SK-N-SH (cell line): Measurements from ENCODE around the gene ELN. TPM values are rescaled to one million over a fixed set of nuclear protein-coding genes. Genes with fewer than 3 reads are reported as not detected.

Source experiments
- CTCF ChIA-PET: fragments of 300-600, 350-600 bp; formaldehyde crosslinking; extraction: SDS; loops from one replicate; lab custom pipeline; 2021; lab: Yijun Ruan, JAX
- POLR2A ChIA-PET: fragments of 350-600 bp; sonication (Branson Sonifier 250); formaldehyde crosslinking; extraction: SDS; loops from one replicate; lab custom pipeline; 2020; ENCODE audit warnings: antibody characterized with exemption, inconsistent platforms; lab: Yijun Ruan, JAX
- DNase-seq: peaks from one replicate; pipeline ENCODE4 v3.0.0; 2012
- H2AFZ ChIP-seq: fragments of 200-600 bp; sonication (generic); 2 replicates; pipeline ENCODE4 v1.8.1; 2016; ENCODE audit warnings: antibody characterized with exemption, mild to moderate bottlenecking, low read depth
- H3F3A ChIP-seq: fragments of 200-600 bp; sonication (generic); replicated peaks from 2 replicates; pipeline ENCODE3; 2016; ENCODE audit warnings: antibody characterized with exemption, mild to moderate bottlenecking; ENCODE audit not compliant: insufficient read depth
- H3K27ac ChIP-seq, 2 experiments: fragments of 200-500 bp in 1 of 2; fragments of 200-600 bp in 1 of 2; sonication (Bioruptor generic) in 1 of 2; sonication (generic), shearing (Covaris generic) in 1 of 2; 2 replicates each; pipeline versions ENCODE4 v1.5.1 to v1.6.1; 2014 to 2016; ENCODE audit warnings: low read depth in 2 of 2, inconsistent platforms in 1 of 2, low read length in 1 of 2, mild to moderate bottlenecking in 1 of 2, mixed read lengths in 1 of 2
- H3K27me3 ChIP-seq: fragments of 200-600 bp; sonication (generic), shearing (Covaris generic); 2 replicates; pipeline ENCODE4 v1.6.1; 2016; ENCODE audit warnings: mixed run types; ENCODE audit not compliant: insufficient read depth
- H3K36me3 ChIP-seq, 2 experiments: fragments of 200-500 bp in 1 of 2; fragments of 200-600 bp in 1 of 2; sonication (Bioruptor generic) in 1 of 2; sonication (generic) in 1 of 2; replicated peaks in 1 of 2; 2 replicates each; pipeline versions ENCODE3 to v1.5.1; 2014 to 2016; ENCODE audit warnings: low read length in 1 of 2, mild to moderate bottlenecking in 1 of 2; ENCODE audit not compliant: insufficient read depth in 2 of 2, control insufficient read depth in 1 of 2
- H3K4me1 ChIP-seq, 2 experiments: fragments of 200-500 bp in 1 of 2; fragments of 200-600 bp in 1 of 2; sonication (Bioruptor generic) in 1 of 2; sonication (generic), shearing (Covaris generic) in 1 of 2; 2 replicates each; pipeline versions ENCODE4 v1.5.1 to v1.6.1; 2014 to 2016; ENCODE audit warnings: low read depth in 1 of 2, low read length in 1 of 2, mixed run types in 1 of 2; ENCODE audit not compliant: insufficient read depth in 2 of 2, control insufficient read depth in 1 of 2
- H3K4me2 ChIP-seq: fragments of 200-600 bp; sonication (generic), shearing (Covaris generic); 2 replicates; pipeline ENCODE4 v1.6.1; 2017; ENCODE audit warnings: mixed run types
- H3K4me3 ChIP-seq, 2 experiments: fragments of 200-500 bp in 1 of 2; fragments of 200-600 bp in 1 of 2; sonication (Bioruptor generic) in 1 of 2; sonication (generic), shearing (Covaris generic) in 1 of 2; 2 replicates each; pipeline versions ENCODE4 v1.5.1 to v1.8.1; 2014 to 2016; ENCODE audit warnings: low read depth in 2 of 2, inconsistent platforms in 1 of 2, low read length in 1 of 2, mild to moderate bottlenecking in 1 of 2, mixed read lengths in 1 of 2, moderate library complexity in 1 of 2
- H3K79me2 ChIP-seq: fragments of 200-600 bp; sonication (generic); 2 replicates; pipeline ENCODE4 v1.8.1; 2017; ENCODE audit warnings: mild to moderate bottlenecking; ENCODE audit not compliant: insufficient read depth
- H3K9ac ChIP-seq: fragments of 200-600 bp; sonication (generic); 2 replicates; pipeline ENCODE4 v1.6.1; 2017; ENCODE audit warnings: mixed run types
- H3K9me2 ChIP-seq: fragments of 200-600 bp; sonication (generic); 2 replicates; pipeline ENCODE4 v1.6.1; 2017; ENCODE audit warnings: mixed run types
- H3K9me3 ChIP-seq: fragments of 200-600 bp; sonication (generic); 2 replicates; pipeline ENCODE4 v1.6.1; 2017; ENCODE audit warnings: mixed run types, mild to moderate bottlenecking, moderate library complexity
- H4K20me1 ChIP-seq: fragments of 200-600 bp; sonication (generic); 2 replicates; pipeline ENCODE4 v1.6.1; 2017; ENCODE audit warnings: mild to moderate bottlenecking, mixed run types; ENCODE audit not compliant: insufficient read depth
- CHD2 ChIP-seq: fragments of 150-350 bp; IDR thresholded peaks from 2 replicates; pipeline ENCODE4 v1.6.1; 2018; ENCODE audit warnings: low read length; ENCODE audit not compliant: partially characterized antibody
- CTCF ChIP-seq: fragments of 200-600 bp; sonication (generic); IDR thresholded peaks from 2 replicates; pipeline ENCODE4 v1.6.1; 2017; ENCODE audit warnings: antibody characterized with exemption, mild to moderate bottlenecking, moderate library complexity
- EP300 ChIP-seq, 2 experiments: IDR thresholded peaks; 2 replicates each; pipeline versions ENCODE4 v1.4.0 to v1.6.1; 2012; ENCODE audit warnings: borderline replicate concordance in 1 of 2, low read depth in 1 of 2, low read length in 1 of 2
- FOSL2 ChIP-seq: IDR thresholded peaks from 2 replicates; pipeline ENCODE4 v1.4.0; 2012; ENCODE audit warnings: low read depth, mild to moderate bottlenecking, moderate library complexity, borderline replicate concordance
- FOXJ3 ChIP-seq: sonication (generic); formaldehyde crosslinking; IDR thresholded peaks from 2 replicates; pipeline ENCODE4 v1.5.1; 2020; ENCODE audit warnings: mild to moderate bottlenecking, missing genetic modification reagents
- GABPA ChIP-seq: IDR thresholded peaks from 2 replicates; pipeline ENCODE4 v1.4.0; 2012; ENCODE audit warnings: low read depth, mild to moderate bottlenecking
- GATA2 ChIP-seq: sonication (generic); formaldehyde crosslinking; IDR thresholded peaks from 2 replicates; pipeline ENCODE4 v1.5.0; 2020; ENCODE audit warnings: mild to moderate bottlenecking, missing genetic modification reagents
- IRF3 ChIP-seq: fragments of 150-350 bp; IDR thresholded peaks from 2 replicates; pipeline ENCODE4 v1.6.1; 2016; ENCODE audit warnings: mild to moderate bottlenecking, low read depth, low read length
- JUND ChIP-seq: IDR thresholded peaks from 2 replicates; pipeline ENCODE4 v1.4.0; 2012
- MXI1 ChIP-seq: IDR thresholded peaks from 2 replicates; pipeline ENCODE4 v1.6.1; 2012; ENCODE audit warnings: mild to moderate bottlenecking, low read depth, low read length, improper control_type of control experiment
- RAD21 ChIP-seq: IDR thresholded peaks from 2 replicates; pipeline ENCODE4 v1.6.1; 2012; ENCODE audit warnings: mild to moderate bottlenecking, low read length
- RCOR1 ChIP-seq: fragments of 150-350 bp; IDR thresholded peaks from 2 replicates; pipeline ENCODE4 v1.6.1; 2017; ENCODE audit warnings: antibody characterized with exemption, low read length
- REST ChIP-seq: IDR thresholded peaks from 2 replicates; pipeline ENCODE4 v1.6.1; 2012; ENCODE audit warnings: mild to moderate bottlenecking, low read depth, low read length, moderate library complexity
- RFX5 ChIP-seq: IDR thresholded peaks from 2 replicates; pipeline ENCODE4 v1.6.1; 2012; ENCODE audit warnings: mild to moderate bottlenecking, improper control_type of control experiment, low read length
- RXRA ChIP-seq: IDR thresholded peaks from 2 replicates; pipeline ENCODE4 v1.4.0; 2012; ENCODE audit warnings: low read depth, mild to moderate bottlenecking, borderline replicate concordance
- SMC3 ChIP-seq: IDR thresholded peaks from 2 replicates; pipeline ENCODE4 v1.6.1; 2012; ENCODE audit warnings: low read depth, low read length, improper control_type of control experiment
- YY1 ChIP-seq: IDR thresholded peaks from 2 replicates; pipeline ENCODE4 v1.4.0; 2012; ENCODE audit warnings: low read depth, mild to moderate bottlenecking
- WGBS: methylation state at CpG from one replicate; pipeline ENCODE4 v1.1.6; 2017; ENCODE audit warnings: low lambda C conversion rate; 5-methylcytosine and 5-hydroxymethylcytosine counted together
- polyA plus RNA-seq, 3 experiments: library from polyadenylated mRNA; depleted of rRNA; stranded (reverse); fragments of >200 nt; gene quantifications; 2 replicates each; pipeline ENCODE4 v1.2.3, GENCODE V29; 2012

ELN gene
- 8.9 and 12.5 TPM in 2 replicates for polyA plus RNA-seq (2012; rRNA removed)
- polyA plus RNA-seq (2012; cell fraction: cytosol; rRNA removed): 3.6 and 6.1 TPM in 2 replicates
- polyA plus RNA-seq (2012; cell fraction: nucleus; rRNA removed): 10.6 and 13.4 TPM in 2 replicates

DNA sequence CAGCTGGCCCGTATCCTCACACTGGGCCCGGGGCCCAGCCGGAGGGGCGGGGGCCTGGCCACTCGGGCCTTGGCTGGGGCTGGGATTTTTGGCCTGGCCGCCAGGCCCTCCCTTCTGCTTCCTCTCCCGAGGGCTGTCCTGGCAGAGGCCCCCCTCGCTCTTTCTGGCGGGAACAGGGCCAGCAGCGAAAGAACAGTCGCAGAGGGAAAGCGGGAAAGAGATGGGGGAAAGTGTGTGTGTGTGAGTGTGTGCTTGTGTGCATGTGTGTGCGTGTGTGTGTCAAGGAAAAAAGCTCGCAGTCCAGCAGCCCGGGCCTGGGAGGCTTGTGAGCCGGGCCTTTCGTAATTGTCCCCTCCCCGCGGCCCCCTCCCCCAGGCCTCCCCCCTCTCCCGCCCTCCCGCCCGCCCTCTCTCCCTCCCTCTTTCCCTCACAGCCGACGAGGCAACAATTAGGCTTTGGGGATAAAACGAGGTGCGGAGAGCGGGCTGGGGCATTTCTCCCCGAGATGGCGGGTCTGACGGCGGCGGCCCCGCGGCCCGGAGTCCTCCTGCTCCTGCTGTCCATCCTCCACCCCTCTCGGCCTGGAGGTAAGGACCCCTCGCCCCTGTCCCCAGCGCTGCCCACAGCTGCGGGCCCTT is at the start of gene ELN:
ELN (plus strand) TSS at position 491 of the 638 bp plus-strand sequence; CDS start at position 506, 15 bp downstream.
- H3K9me3 ChIP-seq: no peaks in the 10 kb centered on the region
- H3K79me2 ChIP-seq: 0 out of 2 replicates have a peak, but pooled peaks cover 3% of the 10 kb centered on the region
- ChIA-PET CTCF (interaction anchor here (0.6 to 5.5 kb wide), 23 partner anchors 12 to 364 kb away, joined by 3 to 107 read pairs (median 10); no protein-coding TSS in a partner anchor), POLR2A (interaction anchor here (1.5 to 1.6 kb wide), 2 partner anchors 57 to 58 kb away, joined by 3 read pairs; no protein-coding TSS in a partner anchor)
- H3K9ac ChIP-seq: no peak within 1 kb of the TSS
- H3K27ac ChIP-seq: peak within 1 kb of the TSS; percentile 11 to 82; a peak in 2 of 4 replicates
- no peaks in the 10 kb centered on the region for H4K20me1 ChIP-seq
- peaks cover 25 to 85% of the 10 kb centered on the region in 2 experiments for H3K4me1 ChIP-seq
- H3K4me2 ChIP-seq: no peak within 1 kb of the TSS; the same call in 1 of the 2 replicates
- H3F3A ChIP-seq: peaks cover 12% of the 10 kb centered on the region
- peak; percentile 87 for DNase-seq
- no peaks in the 10 kb centered on the region for H3K9me2 ChIP-seq
- H3K36me3 ChIP-seq: no peaks in the 10 kb centered on the region
- TF ChIP-seq RCOR1 (peak; percentile 71), MXI1 (peak; percentile 48), EP300 (IDR thresholded peaks at IDR 0.05; ENCODE audit: borderline replicate concordance in 1 of 2, low read depth in 1 of 2, low read length in 1 of 2) (peak in 1 of 2 experiments; percentile 69; a peak in 2 of 4 replicates), RFX5 (no peak), FOSL2 (no peak), RXRA (no peak), FOXJ3 (CRISPR knock-in tag) (peak; percentile 80), JUND (no peak), SMC3 (peak; percentile 17; the same call in 1 of the 2 replicates), CHD2 (peak; percentile 39), GABPA (no peak), GATA2 (no peak)
- H2AFZ ChIP-seq: peak within 1 kb of the TSS; percentile 24; the same call in 1 of the 2 replicates
- no peaks in the 10 kb centered on the region for H3K27me3 ChIP-seq
- 55% methylated on average over 36 of the region's 39 CpGs for WGBS
- peak within 1 kb of the TSS in 1 of 2 experiments; percentile 4; a peak in 1 of 4 replicates for H3K4me3 ChIP-seq

- H3K4me1 ChIP-seq: peaks cover 0 to 11% of the 10 kb centered on the region in 2 experiments; a peak in 1 of 4 replicates
- TF ChIP-seq YY1: no peak
- peak; percentile 52 for TF ChIP-seq CTCF
- peak; percentile 59 for TF ChIP-seq SMC3
- no peak for TF ChIP-seq IRF3
- no peak for TF ChIP-seq RXRA
- peak; percentile 55 for TF ChIP-seq RAD21
- TF ChIP-seq REST: no peak
- ChIA-PET CTCF (interaction anchor here (0.6 to 2.0 kb wide), 8 partner anchors 8 to 88 kb away, joined by 3 to 13 read pairs (median 4); no protein-coding TSS in a partner anchor), POLR2A (no interaction called here)
- peak; percentile 55 for DNase-seq
- no peak overlapping the region for H2AFZ ChIP-seq
- H3K4me3 ChIP-seq: no peak overlapping the region
- no peaks in the 10 kb centered on the region for H3K9me3 ChIP-seq
- H3K79me2 ChIP-seq: no peaks in the 10 kb centered on the region
- WGBS: 86% methylated on average over 24 of the region's 24 CpGs
- H3K4me2 ChIP-seq: no peak overlapping the region
- no peaks in the 10 kb centered on the region for H3F3A ChIP-seq
- no peak overlapping the region for H3K9ac ChIP-seq
- H4K20me1 ChIP-seq: no peaks in the 10 kb centered on the region
- no peak overlapping the region for H3K27ac ChIP-seq
- H3K36me3 ChIP-seq: no peaks in the 10 kb centered on the region
- no peaks in the 10 kb centered on the region for H3K27me3 ChIP-seq
- H3K9me2 ChIP-seq: no peaks in the 10 kb centered on the region
These were observed 49.1 kb upstream of the ELN start for GRCh38 chr7:73978661-73979563.
